SK-N-SH (cell line): ENCODE results near the gene SLC7A6.

Source experiments
- CTCF ChIP-seq: fragments of 200-600 bp; sonication (generic); IDR thresholded peaks from 2 replicates; pipeline ENCODE4 v1.6.1; 2017; ENCODE audit warnings: antibody characterized with exemption, mild to moderate bottlenecking, moderate library complexity
- ELF1 ChIP-seq: IDR thresholded peaks from 2 replicates; pipeline ENCODE4 v1.4.0; 2012
- EP300 ChIP-seq, 2 experiments: IDR thresholded peaks; 2 replicates each; pipeline versions ENCODE4 v1.4.0 to v1.6.1; 2012; ENCODE audit warnings: borderline replicate concordance in 1 of 2, low read depth in 1 of 2, low read length in 1 of 2
- FOXJ3 ChIP-seq: sonication (generic); formaldehyde crosslinking; IDR thresholded peaks from 2 replicates; pipeline ENCODE4 v1.5.1; 2020; ENCODE audit warnings: mild to moderate bottlenecking, missing genetic modification reagents
- PBX3 ChIP-seq: IDR thresholded peaks from 2 replicates; pipeline ENCODE4; 2012
- POLR2AphosphoS5 ChIP-seq: IDR thresholded peaks from 2 replicates; pipeline ENCODE4 v1.6.1; 2012; ENCODE audit warnings: low read depth, low read length
- RAD21 ChIP-seq: IDR thresholded peaks from 2 replicates; pipeline ENCODE4 v1.6.1; 2012; ENCODE audit warnings: mild to moderate bottlenecking, low read length
- RCOR1 ChIP-seq: fragments of 150-350 bp; IDR thresholded peaks from 2 replicates; pipeline ENCODE4 v1.6.1; 2017; ENCODE audit warnings: antibody characterized with exemption, low read length
- REST ChIP-seq: IDR thresholded peaks from 2 replicates; pipeline ENCODE4 v1.6.1; 2012; ENCODE audit warnings: mild to moderate bottlenecking, low read depth, low read length, moderate library complexity
- SMC3 ChIP-seq: IDR thresholded peaks from 2 replicates; pipeline ENCODE4 v1.6.1; 2012; ENCODE audit warnings: low read depth, low read length, improper control_type of control experiment
- TAF1 ChIP-seq: IDR thresholded peaks from 2 replicates; pipeline ENCODE4 v1.6.1; 2012; ENCODE audit warnings: low read depth, mild to moderate bottlenecking, low read length, moderate library complexity, borderline replicate concordance
- TCF12 ChIP-seq: IDR thresholded peaks from 2 replicates; pipeline ENCODE4 v1.4.0; 2012

GRCh38 chr16:68230956-68231355 lies 33.4 kb upstream of the SLC7A6 start:
- TF ChIP-seq RAD21 (no peak), PBX3 (no peak), REST (no peak), TAF1 (no peak), ELF1 (no peak), CTCF (no peak), RCOR1 (no peak), POLR2AphosphoS5 (no peak), TCF12 (no peak), EP300 (IDR thresholded peaks at IDR 0.05; ENCODE audit: borderline replicate concordance in 1 of 2, low read depth in 1 of 2, low read length in 1 of 2) (no peak), SMC3 (no peak), FOXJ3 (no peak)
